H1 (cell line): Measurements from ENCODE around the gene CUX1. TPM values are rescaled to one million over a fixed set of nuclear protein-coding genes. Genes with fewer than 3 reads are reported as not detected.

Source experiments
- CBX5 ChIP-seq: fragments of 300-800, 300-1000 bp; sonication (generic); IDR thresholded peaks from 2 replicates; pipeline ENCODE4 v1.7.1; 2016; ENCODE audit warnings: antibody characterized with exemption, low read length, low read depth
- CHD7 ChIP-seq: fragments of 300-600 bp; sonication (generic); IDR thresholded peaks from 2 replicates; pipeline ENCODE4 v1.7.1; 2012; ENCODE audit warnings: low read length, moderate library complexity, mild to moderate bottlenecking, inconsistent platforms; ENCODE audit not compliant: insufficient replicate concordance
- MAX ChIP-seq: IDR thresholded peaks from 2 replicates; pipeline ENCODE4 v1.6.1; 2012; ENCODE audit warnings: inconsistent platforms
- RNF2 ChIP-seq: fragments of 200-900, 300-1000 bp; sonication (generic); IDR thresholded peaks from 2 replicates; pipeline ENCODE4 v1.7.1; 2016; ENCODE audit warnings: borderline replicate concordance, low read depth, mild to moderate bottlenecking, antibody characterized with exemption, low read length; ENCODE audit not compliant: poor library complexity, severe bottlenecking; ENCODE audit errors: missing control alignments
- polyA plus RNA-seq, 7 experiments: library from polyadenylated mRNA; depleted of rRNA in 3 of 7; stranded (reverse) in 5 of 7; unstranded in 2 of 7; fragments of >200 nt in 5 of 7; fragments of 200-250 nt in 2 of 7; gene quantifications; 1 replicate in 5 of 7; 2 replicates in 1 of 7; 4 replicates in 1 of 7; pipeline versions ENCODE4 v1.2.1 to v1.2.3, GENCODE V29; 2011 to 2013; ENCODE audit warnings: missing spikeins in 2 of 7, mixed read lengths in 2 of 7
- total RNA-seq: library from RNA; stranded (reverse); fragmentation: NEBNext Ultra II Directional; extraction: Animal tissue kit (Norgen Biotek cat#: 25700); gene quantifications from 2 replicates; pipeline ENCODE4 v1.2.1, GENCODE V29; 2021

The CUX1 gene
- total and polyA plus RNA-seq, 2 of the 8 experiments (the other 6 are each of a cell fraction or from before 2014, with no cell fraction given), result 21.6 to 65.9 TPM

GRCh38 chr7:102018876-102019275 is 201.4 kb downstream of the CUX1 start (continued):
- TF ChIP-seq CHD7 (no peak), RNF2 (no peak), MAX (no peak), CBX5 (no peak)
